Fibroblast of lung (primary cell): ENCODE results near the gene NUMBL. TPM values are rescaled to one million over a fixed set of nuclear protein-coding genes. Genes with fewer than 3 reads are reported as not detected.
A peak's percentile ranks its signal among the peaks of the same experiment; 100 is the strongest.

Experiments
- DNase-seq, 2 donors: peaks; one replicate each; pipeline versions ENCODE4 v3.0.0 to v3.0.0-alpha.2; 2010; ENCODE audit warnings: low read depth in 2 of 2
- H2AFZ ChIP-seq: 2 replicates; pipeline ENCODE4 v1.5.1; 2012; ENCODE audit warnings: low read length, control low read depth, inconsistent platforms
- H3K27ac ChIP-seq: 2 replicates; pipeline ENCODE4 v1.5.1; 2011; ENCODE audit warnings: low read length, control low read depth; ENCODE audit not compliant: insufficient read depth
- H3K27me3 ChIP-seq: 2 replicates; pipeline ENCODE4 v1.5.1; 2011; ENCODE audit warnings: mild to moderate bottlenecking, low read length; ENCODE audit not compliant: control insufficient read depth, insufficient read depth
- H3K36me3 ChIP-seq: 2 replicates; pipeline ENCODE4 v1.5.1; 2011; ENCODE audit warnings: low read length; ENCODE audit not compliant: control insufficient read depth, insufficient read depth
- H3K4me1 ChIP-seq: 2 replicates; pipeline ENCODE4 v1.5.1; 2011; ENCODE audit warnings: low read length; ENCODE audit not compliant: control insufficient read depth, insufficient read depth; ENCODE audit errors: extremely low read depth
- H3K4me2 ChIP-seq: 2 replicates; pipeline ENCODE4 v1.5.1; 2011; ENCODE audit warnings: low read length, control low read depth; ENCODE audit not compliant: insufficient read depth; ENCODE audit errors: extremely low read depth
- H3K4me3 ChIP-seq, 4 experiments: fragments of 200-600 bp in 1 of 4; sonication (generic) in 1 of 4; replicated peaks in 1 of 4; 2 replicates each; pipeline ENCODE4 v1.5.1; 2011 to 2016; ENCODE audit warnings: low read length in 4 of 4, low read depth in 3 of 4, mild to moderate bottlenecking in 3 of 4, control low read depth in 2 of 4, inconsistent platforms in 1 of 4, mixed read lengths in 1 of 4; ENCODE audit not compliant: insufficient read depth in 1 of 4; ENCODE audit errors: control extremely low read depth in 1 of 4
- H3K79me2 ChIP-seq: 2 replicates; pipeline ENCODE4 v1.5.1; 2012; ENCODE audit warnings: mild to moderate bottlenecking, low read length, inconsistent platforms; ENCODE audit not compliant: control insufficient read depth, insufficient read depth
- H3K9ac ChIP-seq: 2 replicates; pipeline ENCODE4 v1.5.1; 2011; ENCODE audit warnings: mild to moderate bottlenecking, low read length, control low read depth; ENCODE audit not compliant: insufficient read depth
- H3K9me3 ChIP-seq: 2 replicates; pipeline ENCODE4 v1.5.1; 2012; ENCODE audit warnings: low read depth, low read length; ENCODE audit not compliant: control insufficient read depth, insufficient read depth
- H4K20me1 ChIP-seq: 2 replicates; pipeline ENCODE4 v1.5.1; 2011; ENCODE audit warnings: low read length; ENCODE audit not compliant: control insufficient read depth, insufficient read depth; ENCODE audit errors: extremely low read depth
- CTCF ChIP-seq, 2 donors: IDR thresholded peaks in 1 of 2; conservative IDR thresholded peaks in 1 of 2; 1 replicate in 1 of 2; 2 replicates in 1 of 2; pipeline ENCODE4 v1.5.1; 2011 to 2012; ENCODE audit warnings: low read length in 2 of 2, control low read depth in 1 of 2, inconsistent platforms in 1 of 2, low read depth in 1 of 2, mild to moderate bottlenecking in 1 of 2
- EZH2 ChIP-seq: IDR thresholded peaks from 2 replicates; pipeline ENCODE4 v1.5.1; 2012; ENCODE audit warnings: low read length, control low read depth, mild to moderate bottlenecking; ENCODE audit errors: missing control alignments
- polyA plus RNA-seq, 2 donors: library from polyadenylated mRNA; depleted of rRNA in 1 of 2; stranded (reverse) in 1 of 2; unstranded in 1 of 2; fragments of >200 nt; gene quantifications; 2 replicates each; pipeline ENCODE4 v1.2.1, GENCODE V29; 2011 to 2012; ENCODE audit warnings: missing spikeins in 1 of 2
- total RNA-seq: library from RNA; depleted of rRNA; stranded (reverse); fragments of >200 nt; gene quantifications from 2 replicates; pipeline ENCODE4 v1.2.1, GENCODE V29; 2014

NUMBL gene
- total and polyA plus RNA-seq, 2 donors (not counting 1 experiment from before 2014, with no cell fraction given), result 28.2 to 33.4 TPM

DNA sequence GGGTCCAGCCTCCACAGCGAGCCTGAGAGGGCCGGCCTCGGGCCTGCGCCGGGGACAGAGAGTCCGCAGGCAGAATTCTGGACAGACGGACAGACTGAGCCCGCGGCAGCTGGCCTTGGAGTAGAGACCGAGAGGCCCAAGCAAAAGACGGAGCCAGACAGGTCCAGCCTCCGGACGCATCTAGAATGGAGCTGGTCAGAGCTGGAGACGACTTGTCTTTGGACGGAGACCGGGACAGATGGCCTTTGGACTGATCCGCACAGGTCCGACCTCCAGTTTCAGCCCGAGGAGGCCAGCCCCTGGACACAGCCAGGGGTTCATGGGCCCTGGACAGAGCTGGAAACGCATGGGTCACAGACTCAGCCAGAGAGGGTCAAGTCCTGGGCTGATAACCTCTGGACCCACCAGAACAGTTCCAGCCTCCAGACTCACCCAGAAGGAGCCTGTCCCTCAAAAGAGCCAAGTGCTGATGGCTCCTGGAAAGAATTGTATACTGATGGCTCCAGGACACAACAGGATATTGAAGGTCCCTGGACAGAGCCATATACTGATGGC is 27.0 kb upstream of the NUMBL start:
- Histone ChIP-seq H3K79me2 (peaks cover 44% of the 10 kb centered on the region), H3K4me1 (peaks cover 8% of the 10 kb centered on the region), H4K20me1 (no peaks in the 10 kb centered on the region), H2AFZ (peak overlapping the region; percentile 29), H3K4me3 (peak overlapping the region; percentile 70 to 94 (median 78)), H3K27me3 (no peaks in the 10 kb centered on the region), H3K9ac (peak overlapping the region; percentile 86), H3K36me3 (no peaks in the 10 kb centered on the region), H3K9me3 (no peaks in the 10 kb centered on the region), H3K4me2 (peak overlapping the region; percentile 92), H3K27ac (peak overlapping the region; percentile 98)
- DNase-seq, result peak; percentile 12 to 21
- TF ChIP-seq CTCF (conservative IDR thresholded peaks at IDR 0.05 in 1 of 2, IDR thresholded peaks at IDR 0.05 in 1 of 2; ENCODE audit: low read depth in 1 of 2, low read length in 2 of 2) (no peak), EZH2 (no peak)

GRCh38 chr19:40716482-40717324 is 26.3 kb upstream of the NUMBL start, which contains the start of the genes COQ8B and ITPKC:
Gene COQ8B, minus strand, starts transcription at chr19:40716886. Its CDS starts 2,254 bp downstream, at chr19:40714632.
Gene ITPKC, plus strand, starts transcription at chr19:40717112. Its CDS starts 24 bp downstream, at chr19:40717136.
- Histone ChIP-seq H3K9ac (peak within 1 kb of the TSS; percentile 86), H2AFZ (peak within 1 kb of the TSS; percentile 29), H3K4me1 (peaks cover 8% of the 10 kb centered on the region), H3K27me3 (no peaks in the 10 kb centered on the region), H3K4me2 (peak within 1 kb of the TSS; percentile 92), H3K4me3 (peak within 1 kb of the TSS; percentile 70 to 95 (median 78)), H4K20me1 (no peaks in the 10 kb centered on the region), H3K27ac (peak within 1 kb of the TSS; percentile 98), H3K79me2 (peaks cover 39% of the 10 kb centered on the region), H3K36me3 (no peaks in the 10 kb centered on the region), H3K9me3 (no peaks in the 10 kb centered on the region)
- TF ChIP-seq CTCF (conservative IDR thresholded peaks at IDR 0.05 in 1 of 2, IDR thresholded peaks at IDR 0.05 in 1 of 2; ENCODE audit: low read depth in 1 of 2, low read length in 2 of 2) (no peak), EZH2 (no peak)
- peak; percentile 96 to 97 for DNase-seq

- DNase-seq, result no peak
- Histone ChIP-seq H3K79me2 (peaks cover 37% of the 10 kb centered on the region), H2AFZ (no peak overlapping the region), H3K9me3 (no peaks in the 10 kb centered on the region), H3K4me3 (peak overlapping the region; percentile 63 to 95 (median 78)), H3K27me3 (no peaks in the 10 kb centered on the region), H3K4me1 (peaks cover 8% of the 10 kb centered on the region), H3K27ac (peak overlapping the region; percentile 98), H3K36me3 (peaks cover 1% of the 10 kb centered on the region), H4K20me1 (no peaks in the 10 kb centered on the region), H3K9ac (peak overlapping the region; percentile 86), H3K4me2 (peak overlapping the region; percentile 85)
- TF ChIP-seq CTCF (conservative IDR thresholded peaks at IDR 0.05 in 1 of 2, IDR thresholded peaks at IDR 0.05 in 1 of 2; ENCODE audit: low read depth in 1 of 2, low read length in 2 of 2), result no peak
- TF ChIP-seq EZH2, result no peak
Measured at GRCh38 chr19:40716031-40716481, 25.6 kb upstream of the NUMBL start.
